KG1 (cell line): ENCODE results near the gene HSD17B2.
"Not testable (repeated sequence)": the region's sequence is repeated elsewhere in the genome, so short reads cannot be mapped to it uniquely, and the experiment has no call there.

Experiments
- DNase-seq: peaks from one replicate; lab custom pipeline; 2025; lab: John Stamatoyannopoulos, UW

The HSD17B2 gene

GRCh38 chr16:82082097-82082496 is 47.0 kb downstream of the HSD17B2 start:
- DNase-seq = no peak

- DNase-seq = no peak
Measured at GRCh38 chr16:82082543-82083244, 47.6 kb downstream of the HSD17B2 start.

- no peak for DNase-seq
Measured at GRCh38 chr16:82083710-82084353, 48.8 kb downstream of the HSD17B2 start.

- no peak for DNase-seq
Measured at GRCh38 chr16:82085011-82085779, 50.1 kb downstream of the HSD17B2 start.

GRCh38 chr16:82088483-82088882 is 53.4 kb downstream of the HSD17B2 start:
- no peak for DNase-seq

- no peak for DNase-seq
Measured at GRCh38 chr16:82091241-82091640, 56.2 kb downstream of the HSD17B2 start.

- DNase-seq = no peak
Measured at GRCh38 chr16:82092711-82093110, 57.7 kb downstream of the HSD17B2 start.

GRCh38 chr16:82093666-82094300 is 58.7 kb downstream of the HSD17B2 start:
- no peak for DNase-seq

GRCh38 chr16:82094942-82095540 is 60.0 kb downstream of the HSD17B2 start:
- no peak for DNase-seq

- no peak for DNase-seq
Measured at GRCh38 chr16:82096641-82097040, 61.6 kb downstream of the HSD17B2 start.

- no peak for DNase-seq
Measured at GRCh38 chr16:82105107-82105506, 70.1 kb downstream of the HSD17B2 start.

- no peak for DNase-seq
Measured at GRCh38 chr16:82108100-82108499, 73.0 kb downstream of the HSD17B2 start.

GRCh38 chr16:82108774-82109173 is 73.7 kb downstream of the HSD17B2 start:
- no peak for DNase-seq

- DNase-seq = not testable (repeated sequence)
Measured at GRCh38 chr16:82109266-82109665, 74.2 kb downstream of the HSD17B2 start.

- DNase-seq = no peak
Measured at GRCh38 chr16:82111944-82112343, 76.9 kb downstream of the HSD17B2 start.

GRCh38 chr16:82113741-82114140 is 78.7 kb downstream of the HSD17B2 start:
- no peak for DNase-seq

- no peak for DNase-seq
Measured at GRCh38 chr16:82116535-82116934, 81.5 kb downstream of the HSD17B2 start.

- no peak for DNase-seq
Measured at GRCh38 chr16:82118749-82119148, 83.7 kb downstream of the HSD17B2 start.

GRCh38 chr16:82119405-82119804 is 84.4 kb downstream of the HSD17B2 start:
- DNase-seq = no peak

GRCh38 chr16:82124651-82125050 is 89.6 kb downstream of the HSD17B2 start:
- no peak for DNase-seq

- no peak for DNase-seq
Measured at GRCh38 chr16:82129881-82130280, 94.8 kb downstream of the HSD17B2 start.

GRCh38 chr16:82133798-82134197 is 98.7 kb downstream of the HSD17B2 start:
- DNase-seq = no peak
